IMR-90 (cell line): ENCODE measurements around the gene CTBP1. TPM values are rescaled to one million over a fixed set of nuclear protein-coding genes. Genes with fewer than 3 reads are reported as not detected.
A peak's percentile ranks its signal among the peaks of the same experiment; 100 is the strongest.

Experiments used
- ATAC-seq: fragments of 200-7000 bp; cut with Tn5 transposase; 2 replicates; pipeline ENCODE4 v1.9.1; 2020; ENCODE audit warnings: low read depth, mild to moderate bottlenecking, moderate library complexity
- BruUV-seq: library from RNA; stranded (reverse); fragments of 400-500 nt; replicated peaks from 2 replicates; lab custom pipeline; 2021; lab: Mats Ljungman, UMichigan
- CTCF ChIA-PET: fragments of 300-600 bp; formaldehyde crosslinking; extraction: SDS; loops from one replicate; lab custom pipeline; 2021; ENCODE audit warnings: antibody characterized with exemption; lab: Yijun Ruan, JAX
- POLR2A ChIA-PET: fragments of 300-600 bp; sonication (Branson Sonifier 250); formaldehyde crosslinking; loops from one replicate; lab custom pipeline; 2022; ENCODE audit warnings: antibody characterized with exemption; ENCODE audit not compliant: unreplicated experiment; lab: Charles Lee
- DNase-seq: peaks from one replicate; pipeline ENCODE4 v3.0.0; 2013
- H2AFZ ChIP-seq: replicated peaks from 2 replicates; pipeline ENCODE3; 2013; ENCODE audit warnings: low read length, mild to moderate bottlenecking; ENCODE audit not compliant: poor library complexity
- H2AK5ac ChIP-seq: 2 replicates; pipeline ENCODE4 v1.6.1; 2013; ENCODE audit warnings: low read depth, low read length, inconsistent platforms
- H2AK9ac ChIP-seq: replicated peaks from 2 replicates; pipeline ENCODE3; 2013; ENCODE audit warnings: mild to moderate bottlenecking, low read depth, low read length, moderate library complexity; ENCODE audit not compliant: poor library complexity
- H2BK120ac ChIP-seq: 2 replicates; pipeline ENCODE4 v1.6.1; 2013; ENCODE audit warnings: low read depth, low read length, inconsistent platforms
- H2BK15ac ChIP-seq: 3 replicates; pipeline ENCODE4 v1.6.1; 2013; ENCODE audit warnings: low read depth, low read length, inconsistent platforms
- H2BK20ac ChIP-seq: 2 replicates; pipeline ENCODE4 v1.6.1; 2013; ENCODE audit warnings: low read depth, mild to moderate bottlenecking, inconsistent platforms, low read length, moderate library complexity
- H2BK5ac ChIP-seq: 2 replicates; pipeline ENCODE4 v1.6.1; 2013; ENCODE audit warnings: mild to moderate bottlenecking, low read depth, low read length, inconsistent platforms; ENCODE audit not compliant: poor library complexity, severe bottlenecking
- H3K14ac ChIP-seq: replicated peaks from 2 replicates; pipeline ENCODE4 v1.6.1; 2013; ENCODE audit warnings: low read depth, low read length, inconsistent platforms
- H3K18ac ChIP-seq: 2 replicates; pipeline ENCODE4 v1.6.1; 2013; ENCODE audit warnings: low read depth, low read length, control low read depth
- H3K23ac ChIP-seq: 2 replicates; pipeline ENCODE4 v1.6.1; 2013; ENCODE audit warnings: low read depth, low read length, inconsistent platforms
- H3K27ac ChIP-seq: 2 replicates; pipeline ENCODE4 v1.5.1; 2013; ENCODE audit warnings: mild to moderate bottlenecking, control low read depth, low read length; ENCODE audit not compliant: insufficient read depth
- H3K27me3 ChIP-seq: 2 replicates; pipeline ENCODE4 v1.6.1; 2013; ENCODE audit warnings: low read length; ENCODE audit not compliant: control insufficient read depth, insufficient read depth
- H3K36me3 ChIP-seq: 2 replicates; pipeline ENCODE4 v1.6.1; 2013; ENCODE audit warnings: low read length, mixed read lengths; ENCODE audit not compliant: control insufficient read depth, insufficient read depth
- H3K4ac ChIP-seq: 2 replicates; pipeline ENCODE4 v1.6.1; 2013; ENCODE audit warnings: low read depth, low read length, inconsistent platforms
- H3K4me1 ChIP-seq: 2 replicates; pipeline ENCODE4 v1.6.1; 2013; ENCODE audit warnings: low read length, mixed read lengths; ENCODE audit not compliant: control insufficient read depth, insufficient read depth
- H3K4me2 ChIP-seq: 2 replicates; pipeline ENCODE4 v1.6.1; 2013; ENCODE audit warnings: low read depth, mild to moderate bottlenecking, control low read depth, low read length, moderate library complexity
- H3K4me3 ChIP-seq: 2 replicates; pipeline ENCODE4 v1.5.1; 2013; ENCODE audit warnings: low read depth, mild to moderate bottlenecking, control low read depth, low read length, moderate library complexity; ENCODE audit not compliant: insufficient read depth
- H3K56ac ChIP-seq: 2 replicates; pipeline ENCODE4 v1.6.1; 2013; ENCODE audit warnings: low read length, inconsistent platforms; ENCODE audit not compliant: insufficient read depth; ENCODE audit errors: extremely low read depth
- H3K79me1 ChIP-seq, 2 experiments: 2 replicates each; pipeline ENCODE4 v1.6.1; 2013; ENCODE audit warnings: low read length in 2 of 2, inconsistent platforms in 1 of 2, low read depth in 1 of 2
- H3K9ac ChIP-seq: 2 replicates; pipeline ENCODE4 v1.6.1; 2013; ENCODE audit warnings: low read depth, low read length, control low read depth
- H3K9me1 ChIP-seq: 2 replicates; pipeline ENCODE4 v1.6.1; 2013; ENCODE audit warnings: low read length, inconsistent platforms; ENCODE audit not compliant: insufficient read depth
- H3K9me3 ChIP-seq: 2 replicates; pipeline ENCODE4 v1.6.1; 2013; ENCODE audit warnings: low read length; ENCODE audit not compliant: control insufficient read depth, insufficient read depth
- H4K20me1 ChIP-seq: 2 replicates; pipeline ENCODE4 v1.6.1; 2013; ENCODE audit warnings: low read length, inconsistent platforms; ENCODE audit not compliant: insufficient read depth
- H4K5ac ChIP-seq: 2 replicates; pipeline ENCODE4 v1.6.1; 2013; ENCODE audit warnings: mild to moderate bottlenecking, low read depth, low read length, control low read depth
- H4K8ac ChIP-seq, 2 experiments: 2 replicates each; pipeline ENCODE4 v1.6.1; 2013; ENCODE audit warnings: low read depth in 2 of 2, low read length in 2 of 2, control low read depth in 1 of 2, inconsistent platforms in 1 of 2
- H4K91ac ChIP-seq: 2 replicates; pipeline ENCODE4 v1.6.1; 2013; ENCODE audit warnings: low read depth, low read length, inconsistent platforms; ENCODE audit not compliant: insufficient read depth
- BHLHE40 ChIP-seq: fragments of 150-350 bp; IDR thresholded peaks from 2 replicates; pipeline ENCODE4 v1.6.1; 2016; ENCODE audit warnings: mild to moderate bottlenecking, low read depth, low read length
- CEBPB ChIP-seq: IDR thresholded peaks from 2 replicates; pipeline ENCODE4 v1.6.1; 2012; ENCODE audit warnings: low read depth, low read length, improper control_type of control experiment
- CHD1 ChIP-seq: IDR thresholded peaks from 2 replicates; pipeline ENCODE4 v1.6.1; 2012; ENCODE audit warnings: low read depth, low read length, improper control_type of control experiment
- CTCF ChIP-seq: conservative IDR thresholded peaks from 2 replicates; pipeline ENCODE4 v1.5.1; 2012; ENCODE audit warnings: mild to moderate bottlenecking, low read depth, low read length, improper control_type of control experiment
- FOS ChIP-seq: fragments of 150-350 bp; IDR thresholded peaks from 2 replicates; pipeline ENCODE4 v1.6.1; 2016; ENCODE audit warnings: low read depth, low read length
- MAFK ChIP-seq: IDR thresholded peaks from 2 replicates; pipeline ENCODE4 v1.6.1; 2012; ENCODE audit warnings: low read depth, low read length, improper control_type of control experiment
- MAZ ChIP-seq: IDR thresholded peaks from 2 replicates; pipeline ENCODE4 v1.6.1; 2012; ENCODE audit warnings: low read depth, mild to moderate bottlenecking, low read length, improper control_type of control experiment, moderate library complexity, borderline replicate concordance
- MXI1 ChIP-seq: IDR thresholded peaks from 2 replicates; pipeline ENCODE4 v1.6.1; 2012; ENCODE audit warnings: low read depth, mild to moderate bottlenecking, low read length, moderate library complexity, borderline replicate concordance
- NFE2L2 ChIP-seq: fragments of 150-350 bp; IDR thresholded peaks from 2 replicates; pipeline ENCODE4 v1.6.1; 2016; ENCODE audit warnings: low read depth, mild to moderate bottlenecking, low read length
- POLR2A ChIP-seq: IDR thresholded peaks from 2 replicates; pipeline ENCODE4 v1.6.1; 2012; ENCODE audit warnings: mild to moderate bottlenecking, low read depth, low read length
- RCOR1 ChIP-seq: IDR thresholded peaks from 2 replicates; pipeline ENCODE4 v1.6.1; 2012; ENCODE audit warnings: mild to moderate bottlenecking, low read length, improper control_type of control experiment; ENCODE audit not compliant: insufficient replicate concordance
- RFX5 ChIP-seq: IDR thresholded peaks from 2 replicates; pipeline ENCODE4 v1.8.0; 2012; ENCODE audit warnings: low read depth, mild to moderate bottlenecking, low read length, moderate library complexity
- SMC3 ChIP-seq: fragments of 150-350 bp; IDR thresholded peaks from 2 replicates; pipeline ENCODE4 v1.6.1; 2016; ENCODE audit warnings: low read depth, mild to moderate bottlenecking, antibody characterized with exemption, low read length, moderate library complexity
- dilution Hi-C: fragments of 300-500 bp; cut with HindIII; formaldehyde crosslinking; loops from one replicate; pipeline ENCODE4 v1.14.3; 2018; ENCODE audit warnings: low sequenced_read_pairs; ENCODE audit not compliant: unreplicated experiment
- in situ Hi-C: fragments of 300-500 bp; cut with MboI; formaldehyde crosslinking; loops from 3 replicates; pipeline ENCODE4 v1.14.3; 2019; ENCODE audit warnings: low sequenced_read_pairs, inconsistent platforms, mixed read lengths
- intact Hi-C: fragments of 100-400 bp; cut with micrococcal nuclease; formaldehyde crosslinking; loops from 2 replicates; pipeline ENCODE4 v1.10.0; 2022
- polyA plus RNA-seq, 3 experiments: library from polyadenylated mRNA; depleted of rRNA; stranded (reverse); fragments of >200 nt; gene quantifications; 2 replicates each; pipeline ENCODE4 v1.2.3, GENCODE V29; 2012; ENCODE audit warnings: low replicate concordance in 1 of 3
- total RNA-seq: library from RNA; depleted of rRNA; stranded (reverse); fragments of >200 nt; gene quantifications from 2 replicates; pipeline ENCODE4 v1.2.3, GENCODE V29; 2012

CTBP1 gene
- total and polyA plus RNA-seq, 2 of the 4 experiments (the other 2 are of a cell fraction): 147 to 212 TPM

- Histone ChIP-seq H3K79me1 (no peaks in the 10 kb centered on the region; a peak in 1 of 4 replicates), H3K27ac (no peak overlapping the region), H3K9me3 (peaks cover 15% of the 10 kb centered on the region), H3K4me1 (peaks cover 16% of the 10 kb centered on the region), H3K36me3 (no peaks in the 10 kb centered on the region), H2AFZ (no peak overlapping the region), H2AK9ac (no peak overlapping the region), H3K4me2 (no peak overlapping the region), H3K4ac (no peak overlapping the region), H4K8ac (no peak overlapping the region), H2AK5ac (0 out of 2 replicates have a peak overlapping the region, but pooled peaks have one; percentile 35), H2BK20ac (no peak overlapping the region), H3K18ac (no peak overlapping the region), H3K9ac (no peak overlapping the region), H2BK15ac (peak overlapping the region; percentile 81; the same call in 1 of the 3 replicates), H4K91ac (no peak overlapping the region), H3K27me3 (no peaks in the 10 kb centered on the region), H3K23ac (no peak overlapping the region), H2BK5ac (no peak overlapping the region), H3K4me3 (no peak overlapping the region), H3K9me1 (no peaks in the 10 kb centered on the region), H4K20me1 (no peaks in the 10 kb centered on the region), H4K5ac (no peak overlapping the region), H3K56ac (no peak overlapping the region), H2BK120ac (peak overlapping the region; percentile 30; the same call in 1 of the 2 replicates), H3K14ac (no peak overlapping the region)
- BruUV-seq: no TSS peak
- in situ Hi-C loops: no loop called here
- intact Hi-C loops: no loop called here
- CTCF ChIA-PET: interaction anchor here (1.5 kb wide), 1 partner anchor 11 kb away, joined by 9 read pairs; no protein-coding TSS in a partner anchor
- no peak for ATAC-seq
- dilution Hi-C loops: no loop called here
- no peak for DNase-seq
- POLR2A ChIA-PET: no interaction called here
- TF ChIP-seq MXI1 (no peak), SMC3 (no peak), RCOR1 (no peak), POLR2A (no peak), FOS (no peak), CTCF (no peak), MAZ (no peak), NFE2L2 (no peak), CEBPB (no peak), CHD1 (no peak), RFX5 (no peak), MAFK (no peak), BHLHE40 (no peak)
Measured at GRCh38 chr4:1180663-1181062, 68.3 kb downstream of the CTBP1 start.
